HepG2 (cell line): ENCODE results near the gene TAF8. TPM values are rescaled to one million over a fixed set of nuclear protein-coding genes. Genes with fewer than 3 reads are reported as not detected.
A peak's percentile ranks its signal among the peaks of the same experiment; 100 is the strongest.

Experiments used
- ATAC-seq: fragments of 200-7000 bp; cut with Tn5 transposase; 3 replicates; pipeline ENCODE4 v1.9.1; 2020; ENCODE audit warnings: mild to moderate bottlenecking, moderate library complexity
- BruUV-seq: library from RNA; stranded (reverse); fragments of 400-500 nt; replicated peaks from 2 replicates; lab custom pipeline; 2021; lab: Mats Ljungman, UMichigan
- CTCF ChIA-PET: fragments of 300-600 bp; formaldehyde crosslinking; extraction: SDS; loops from one replicate; lab custom pipeline; 2021; ENCODE audit warnings: low total read pairs, inconsistent platforms, low intra/inter-chr PET ratio; lab: Yijun Ruan, JAX
- POLR2A ChIA-PET: fragments of 350-600 bp; sonication (Branson Sonifier 250); formaldehyde crosslinking; loops from one replicate; lab custom pipeline; 2020; ENCODE audit warnings: antibody characterized with exemption, inconsistent platforms; lab: Yijun Ruan, JAX
- DNase-seq: peaks from one replicate; pipeline ENCODE4 v3.0.0-alpha.2; 2015; ENCODE audit warnings: low spot score
- FAIRE-seq: peaks from 3 replicates; lab custom pipeline; 2011; peaks lifted over from hg19 to GRCh38; lab: Jason Lieb, UNC
- H2AFZ ChIP-seq: one replicate; pipeline ENCODE4 v1.6.1; 2011; ENCODE audit warnings: low read length, inconsistent platforms
- H3K27ac ChIP-seq: fragments of 300-600 bp; 3 replicates; pipeline ENCODE4 v1.8.0; 2011; ENCODE audit warnings: mixed run types, mild to moderate bottlenecking, mixed read lengths, low read length, inconsistent platforms; ENCODE audit not compliant: insufficient read depth; ENCODE audit errors: extremely low read length
- H3K27me3 ChIP-seq, 2 experiments: fragments of 200-600 bp in 1 of 2; 2 replicates in 1 of 2; 3 replicates in 1 of 2; pipeline versions ENCODE4 v1.6.0 to v1.8.0; 2011; ENCODE audit warnings: low read length in 2 of 2, mild to moderate bottlenecking in 2 of 2, moderate library complexity in 2 of 2, inconsistent platforms in 1 of 2; ENCODE audit not compliant: insufficient read depth in 2 of 2, control insufficient read depth in 1 of 2
- H3K36me3 ChIP-seq, 2 experiments: fragments of 200-600 bp in 1 of 2; replicated peaks in 1 of 2; 2 replicates in 1 of 2; 3 replicates in 1 of 2; pipeline versions ENCODE4 v1.5.1 to v1.8.0; 2011; ENCODE audit warnings: low read length in 2 of 2, inconsistent platforms in 1 of 2; ENCODE audit not compliant: insufficient read depth in 2 of 2, control insufficient read depth in 1 of 2
- H3K4me1 ChIP-seq: 2 replicates; pipeline ENCODE4 v1.5.1; 2012; ENCODE audit warnings: low read length, inconsistent platforms; ENCODE audit not compliant: insufficient read depth
- H3K4me2 ChIP-seq: 2 replicates; pipeline ENCODE4 v1.6.0; 2011; ENCODE audit warnings: low read depth, low read length, inconsistent platforms
- H3K4me3 ChIP-seq, 3 experiments: fragments of 200-600 bp in 1 of 3; sonication (generic), shearing (Covaris generic) in 1 of 3; replicated peaks in 1 of 3; 2 replicates each; pipeline ENCODE4 v1.5.1; 2011 to 2016; ENCODE audit warnings: low read length in 3 of 3, inconsistent platforms in 2 of 3, low read depth in 2 of 3, mild to moderate bottlenecking in 2 of 3, control low read depth in 1 of 3, mixed read lengths in 1 of 3; ENCODE audit not compliant: insufficient read depth in 1 of 3
- H3K79me2 ChIP-seq: one replicate; pipeline ENCODE4 v1.6.1; 2011; ENCODE audit warnings: low read length, inconsistent platforms; ENCODE audit not compliant: insufficient read depth
- H3K9ac ChIP-seq: 2 replicates; pipeline ENCODE4 v1.6.0; 2011; ENCODE audit warnings: mild to moderate bottlenecking, low read depth, low read length, inconsistent platforms; ENCODE audit not compliant: insufficient read depth
- H3K9me3 ChIP-seq: 2 replicates; pipeline ENCODE4 v1.5.1; 2012; ENCODE audit warnings: mild to moderate bottlenecking, low read length
- H4K20me1 ChIP-seq: 2 replicates; pipeline ENCODE4 v1.6.0; 2011; ENCODE audit warnings: inconsistent platforms, mild to moderate bottlenecking, low read length, moderate library complexity; ENCODE audit not compliant: insufficient read depth
- GMEB1 ChIP-seq: sonication (generic); formaldehyde crosslinking; IDR thresholded peaks from 2 replicates; pipeline ENCODE4 v1.5.1; 2020; ENCODE audit warnings: missing genetic modification reagents, mild to moderate bottlenecking, borderline replicate concordance
- HNF1B ChIP-seq: sonication (generic); formaldehyde crosslinking; IDR thresholded peaks from 2 replicates; pipeline ENCODE4 v1.5.1; 2020; ENCODE audit warnings: mild to moderate bottlenecking, moderate library complexity, missing genetic modification reagents
- KLF13 ChIP-seq: sonication (generic); formaldehyde crosslinking; IDR thresholded peaks from 2 replicates; pipeline ENCODE4 v1.4.0; 2020; ENCODE audit warnings: mild to moderate bottlenecking, missing genetic modification reagents
- MED13 ChIP-seq: sonication (generic); formaldehyde crosslinking; IDR thresholded peaks from 2 replicates; pipeline ENCODE4 v1.5.0; 2020; ENCODE audit warnings: missing genetic modification reagents
- WGBS: methylation state at CpG from one replicate; pipeline ENCODE4 v1.1.6; 2017; ENCODE audit warnings: low lambda C conversion rate; 5-methylcytosine and 5-hydroxymethylcytosine counted together
- in situ Hi-C: cut with HindIII; loops from 2 replicates; pipeline ENCODE4 v1.10.0; 2017; ENCODE audit warnings: low pct_unique_long_range_greater_than_20kb; ENCODE audit not compliant: extremely low pct_ligation_motif_present
- intact Hi-C: fragments of 100-400 bp; cut with micrococcal nuclease; formaldehyde crosslinking; loops from one replicate; pipeline ENCODE4 v1.10.0; 2022; ENCODE audit not compliant: unreplicated experiment
- polyA plus RNA-seq, 8 experiments: library from polyadenylated mRNA; depleted of rRNA in 3 of 8; stranded (reverse) in 7 of 8; unstranded in 1 of 8; fragments of >200 nt; fragmentation: Illumina TruSeq in 4 of 8; extraction: Trizol in 4 of 8; gene quantifications; 2 replicates each; pipeline versions ENCODE4 v1.2.1 to v1.2.3, GENCODE V29; 2011 to 2016; ENCODE audit warnings: low read depth in 4 of 8, missing spikeins in 1 of 8, mixed read lengths in 1 of 8; ENCODE audit not compliant: insufficient read depth in 1 of 8
- total RNA-seq, 5 experiments: library from RNA; depleted of rRNA; stranded (reverse); fragments of >200 nt; fragmentation: Illumina TruSeq; extraction: Trizol; gene quantifications; 2 replicates each; pipeline ENCODE4 v1.2.3, GENCODE V29; 2016; ENCODE audit warnings: low read depth in 1 of 5

The TAF8 gene
- total and polyA plus RNA-seq, 2 of the 13 experiments (the other 11 are each of a cell fraction or from before 2014, with no cell fraction given): 25.2 to 25.8 TPM

- Histone ChIP-seq H2AFZ (no peak overlapping the region), H3K27ac (no peak overlapping the region), H3K9ac (no peak overlapping the region), H3K4me1 (peaks cover 88% of the 10 kb centered on the region), H3K4me2 (peak overlapping the region; percentile 55; the same call in 1 of the 2 replicates), H3K9me3 (no peaks in the 10 kb centered on the region), H3K79me2 (no peaks in the 10 kb centered on the region), H3K27me3 (no peaks in the 10 kb centered on the region), H3K36me3 (no peaks in the 10 kb centered on the region), H4K20me1 (no peaks in the 10 kb centered on the region), H3K4me3 (no peak overlapping the region)
- CTCF ChIA-PET: interaction anchor here (1.5 kb wide), 1 partner anchor 28 kb away, joined by 5 read pairs; no protein-coding TSS in a partner anchor
- POLR2A ChIA-PET: interaction anchor here (1.3 to 2.2 kb wide), 3 partner anchors 9 to 34 kb away, joined by 3 to 15 read pairs (median 4); no protein-coding TSS in a partner anchor
- WGBS: 48% methylated on average over 6 of the region's 7 CpGs
- BruUV-seq: no TSS peak
- FAIRE-seq: no peak
- no peak for ATAC-seq
- TF ChIP-seq KLF13 (0 out of 2 replicates have a peak, but pooled peaks have one; percentile 4), MED13 (CRISPR knock-in tag) (no peak), HNF1B (CRISPR knock-in tag) (0 out of 2 replicates have a peak, but pooled peaks have one; percentile 13), GMEB1 (CRISPR knock-in tag) (no peak)
- in situ Hi-C loops (no loop called here), intact Hi-C loops (no loop called here)
- DNase-seq: no peak
These were observed 52.9 kb downstream of the TAF8 start for GRCh38 chr6:42103216-42103615.
